ENCODE data around the gene DNHD1.

DNHD1 gene

GRCh38 chr11:6596239-6596877 lies 99.3 kb downstream of the DNHD1 start:
- no peak for DNase-seq

DNA sequence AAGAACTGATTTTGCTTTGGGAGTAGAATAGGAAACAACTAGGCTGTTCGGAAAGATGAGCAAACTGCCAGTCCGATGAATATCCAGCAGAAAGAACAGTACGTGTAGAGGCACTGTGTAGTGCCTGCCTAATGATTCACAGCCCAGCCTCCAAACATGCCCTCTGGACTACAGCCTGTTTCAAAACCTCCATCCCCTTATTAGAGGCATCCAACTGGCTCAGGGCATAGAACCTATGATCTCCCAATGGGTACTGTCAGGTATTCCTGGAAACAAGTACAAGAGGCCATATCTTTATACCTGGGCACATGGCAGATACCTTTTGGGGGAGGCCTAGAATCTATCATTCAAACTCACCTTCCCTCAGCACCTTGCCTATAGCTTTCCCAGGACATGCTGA lies 101.5 kb downstream of the DNHD1 start:
- no peak for DNase-seq

DNA sequence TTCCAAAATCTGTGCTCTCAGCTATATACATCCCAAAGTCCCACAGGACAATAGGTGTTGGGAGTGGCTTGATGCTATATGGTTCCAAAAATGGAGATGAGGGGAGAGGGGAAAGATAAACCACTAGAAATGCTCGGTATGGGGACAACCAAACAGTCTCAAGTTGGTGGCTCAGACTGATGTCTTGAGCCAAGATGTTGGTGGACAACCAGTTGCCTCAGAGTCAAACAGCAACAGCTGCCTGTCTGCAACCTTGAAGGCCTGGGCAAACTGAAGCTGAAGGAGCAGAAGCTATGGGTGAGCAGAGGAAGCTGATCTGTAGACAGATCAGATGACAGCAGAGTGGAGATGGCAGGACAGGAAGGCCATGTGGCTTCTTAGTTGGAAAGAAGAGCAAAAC lies 102.4 kb downstream of the DNHD1 start:
- no peak for DNase-seq

- no peak for DNase-seq
Observed at GRCh38 chr11:6599881-6600390, 102.9 kb downstream of the DNHD1 start.

GRCh38 chr11:6601041-6601461 lies 104.0 kb downstream of the DNHD1 start:
- DNase-seq, result no peak

DNA sequence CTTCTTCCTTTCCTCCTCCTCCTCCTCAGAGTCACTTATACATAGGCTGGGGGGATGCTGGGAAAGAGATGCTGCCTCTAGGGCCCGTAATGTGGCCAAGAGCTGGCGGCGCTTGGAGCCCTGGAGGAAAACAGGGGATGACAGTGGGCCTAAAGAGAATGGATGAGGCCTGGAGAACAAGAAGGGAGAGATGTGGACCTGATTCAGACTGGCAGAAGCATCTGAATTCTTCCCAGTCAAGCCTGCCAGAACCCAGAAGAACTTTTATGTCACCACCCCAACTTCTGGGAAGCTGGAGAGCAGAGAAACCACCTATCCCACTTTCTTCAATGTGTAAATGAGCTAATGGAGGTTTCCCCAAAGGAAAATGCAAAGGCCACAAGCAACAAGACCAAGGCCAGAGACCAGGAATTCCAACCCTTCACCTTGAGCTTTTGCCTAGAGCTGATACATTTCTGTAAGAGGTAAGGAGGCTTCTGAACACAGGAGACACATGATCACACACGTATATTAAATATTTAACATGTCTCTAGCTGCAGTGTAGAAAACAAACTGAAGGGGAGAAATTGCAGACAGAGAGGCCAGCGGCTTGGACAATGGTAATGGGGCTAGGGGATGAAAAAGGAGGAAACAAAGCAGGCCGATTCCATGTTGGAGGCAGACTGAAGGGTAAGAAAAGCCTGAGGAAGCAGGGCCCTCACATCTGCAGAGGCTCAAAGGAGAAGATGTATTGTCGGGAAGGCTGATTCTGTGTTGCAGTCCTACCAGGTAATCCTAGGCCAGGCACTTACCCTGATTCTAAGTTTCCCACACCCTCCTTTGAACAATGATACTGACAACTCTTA lies 105.2 kb downstream of the DNHD1 start:
- no peak for DNase-seq

DNA sequence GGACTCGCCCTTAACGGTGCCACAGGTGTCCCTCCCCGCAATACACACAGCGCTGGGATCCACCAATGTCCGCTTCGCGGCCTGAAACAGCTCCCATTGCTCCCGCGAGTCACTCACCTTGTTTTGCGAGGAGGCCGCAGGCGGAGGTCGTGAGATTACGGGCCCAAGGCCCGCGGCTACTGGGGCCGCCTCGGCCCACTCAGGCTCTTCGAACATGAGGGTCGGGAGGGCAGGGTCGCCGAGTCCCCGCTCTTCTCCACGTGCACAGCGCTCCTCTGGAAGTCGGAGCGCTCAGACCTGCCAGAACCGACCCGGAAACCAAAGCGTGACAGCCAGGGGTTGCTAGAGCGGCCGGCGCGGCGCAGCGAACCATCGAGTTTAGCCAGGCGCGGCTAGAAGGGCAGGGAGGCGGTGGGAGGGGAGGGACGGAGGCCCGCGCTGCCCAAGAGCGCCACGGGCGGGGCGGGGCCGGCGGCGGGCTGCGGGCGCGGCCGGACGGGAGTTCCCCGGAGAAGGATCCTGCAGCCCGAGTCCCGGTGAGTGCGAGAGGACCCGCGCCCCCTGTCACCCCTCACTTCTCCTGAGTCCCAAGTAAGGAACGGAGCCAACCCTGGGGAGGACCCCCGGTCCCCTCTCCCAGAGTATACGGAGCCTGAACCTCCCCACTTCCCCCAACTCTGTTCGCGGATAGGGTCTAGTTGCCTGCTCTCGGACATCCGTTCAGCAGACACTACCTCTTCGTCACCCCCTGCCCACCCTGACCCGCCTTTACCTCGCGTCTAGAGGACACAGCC lies 106.4 kb downstream of the DNHD1 start, which contains the start of the genes ILK and RRP8:
TSS of gene ILK (plus strand) at position 488 of the 794 bp plus-strand sequence. CDS start 498 bp downstream, outside the sequence.
TSS of gene RRP8 (minus strand) at position 330 of the 794 bp plus-strand sequence. CDS start at position 216, 114 bp downstream.
- peak; percentile 69 to 91 (median 76) for DNase-seq

DNA sequence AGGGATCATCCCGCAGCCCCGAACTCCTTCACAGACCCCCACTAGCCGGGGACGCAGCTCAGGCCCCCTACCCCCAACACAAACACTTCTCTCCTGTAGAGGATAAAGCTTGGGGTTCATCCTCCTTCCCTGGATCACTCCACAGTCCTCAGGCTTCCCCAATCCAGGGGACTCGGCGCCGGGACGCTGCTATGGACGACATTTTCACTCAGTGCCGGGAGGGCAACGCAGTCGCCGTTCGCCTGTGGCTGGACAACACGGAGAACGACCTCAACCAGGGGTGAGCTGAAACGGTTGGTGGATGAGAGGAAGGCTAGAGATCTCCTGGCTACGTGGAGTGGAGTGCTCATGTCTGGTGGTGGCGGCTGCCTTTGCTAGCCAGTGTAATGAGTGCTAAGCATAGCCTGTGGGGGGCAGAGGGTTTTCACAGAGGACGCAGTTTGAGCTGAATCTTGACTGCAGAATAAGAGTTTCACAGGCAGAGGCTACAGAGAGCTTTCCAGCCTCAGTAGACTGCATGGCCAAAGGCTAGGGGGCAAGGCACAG lies 107.1 kb downstream of the DNHD1 start:
- DNase-seq, result peak in 4 of 5 donors; percentile 33 to 59 (median 46)

DNA sequence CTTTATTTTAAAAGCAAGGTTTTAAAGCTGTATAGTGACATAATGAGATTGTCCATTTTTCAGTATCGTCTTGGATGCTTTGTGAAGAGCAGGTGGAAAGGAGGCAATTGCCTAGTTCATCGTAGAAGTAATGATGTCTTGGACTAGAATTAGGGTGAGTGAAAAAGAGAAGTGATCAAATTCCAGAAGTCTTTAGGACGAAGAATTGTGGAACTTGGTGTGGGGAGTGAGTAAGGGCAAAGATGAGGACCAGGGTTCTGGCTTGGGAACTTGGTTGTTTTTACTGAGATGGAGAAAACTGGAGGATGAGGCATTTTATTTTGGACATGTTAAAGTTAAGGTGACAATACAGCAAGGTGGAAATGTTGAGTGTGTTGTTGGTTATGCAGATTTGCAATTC lies 107.7 kb downstream of the DNHD1 start:
- DNase-seq, result no peak

DNA sequence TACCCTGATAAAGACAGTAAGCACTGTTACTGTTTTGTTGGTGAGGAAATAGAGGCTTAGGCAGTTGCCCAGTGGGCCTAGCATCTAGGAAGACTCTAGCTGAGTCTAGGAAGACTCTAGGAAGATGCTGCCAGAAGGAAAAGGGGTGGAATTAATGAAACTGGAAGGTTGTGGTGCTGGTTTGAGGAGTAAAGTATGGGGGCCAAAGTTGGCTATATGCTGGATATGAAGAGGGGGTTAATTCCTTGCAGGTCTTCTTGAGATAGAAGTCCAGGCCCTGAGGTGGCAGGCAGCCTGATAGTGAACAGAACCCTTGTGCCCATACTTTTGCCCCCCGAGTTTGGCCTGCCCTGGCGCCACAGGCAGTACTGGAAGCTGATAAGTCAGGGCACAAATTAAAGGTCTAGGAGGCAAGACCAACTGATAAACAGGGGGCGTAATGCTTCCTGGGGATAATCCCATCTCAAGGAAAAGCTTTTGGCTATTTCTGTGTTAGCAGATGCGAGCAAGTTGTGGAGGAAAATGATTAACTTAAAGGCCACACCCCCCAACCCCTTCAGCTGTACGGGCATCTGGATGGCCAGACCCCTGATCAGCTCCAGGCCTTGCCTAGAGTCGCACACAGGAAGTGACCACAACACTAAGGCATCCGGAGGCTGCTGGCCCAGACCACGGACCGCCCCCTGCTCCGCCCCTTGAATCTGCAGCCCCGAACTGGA lies 109.5 kb downstream of the DNHD1 start:
- DNase-seq, result peak in 2 of 5 donors; percentile 31 to 73

DNA sequence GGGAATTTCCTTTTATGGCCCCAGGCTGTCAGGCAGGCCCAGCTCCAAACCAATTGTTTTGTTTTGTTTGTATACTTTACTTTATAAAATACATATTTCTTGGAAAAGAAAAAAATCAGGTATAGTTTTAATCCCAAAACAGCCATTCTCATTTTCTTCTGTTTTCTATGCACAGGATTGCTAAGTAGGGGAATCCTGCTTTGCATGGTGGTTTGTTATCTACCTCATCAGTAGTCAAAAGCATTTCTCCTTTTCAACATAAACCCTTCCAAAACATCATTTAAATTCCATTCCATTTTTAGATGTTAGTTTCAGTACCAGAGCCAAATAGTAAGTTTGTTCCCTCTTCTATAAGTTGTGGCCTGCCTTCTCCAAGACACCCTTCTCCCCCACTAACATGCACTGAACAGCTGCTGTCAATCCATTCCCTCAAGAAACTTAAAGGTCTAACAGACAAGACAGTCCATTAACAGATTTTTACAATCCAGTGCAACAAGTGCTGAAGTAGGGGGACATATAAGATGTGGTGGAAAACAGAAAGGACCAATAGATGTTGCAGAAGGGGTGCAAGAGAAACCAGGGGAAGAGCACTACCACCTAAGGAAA lies 110.2 kb downstream of the DNHD1 start:
- no peak for DNase-seq

DNA sequence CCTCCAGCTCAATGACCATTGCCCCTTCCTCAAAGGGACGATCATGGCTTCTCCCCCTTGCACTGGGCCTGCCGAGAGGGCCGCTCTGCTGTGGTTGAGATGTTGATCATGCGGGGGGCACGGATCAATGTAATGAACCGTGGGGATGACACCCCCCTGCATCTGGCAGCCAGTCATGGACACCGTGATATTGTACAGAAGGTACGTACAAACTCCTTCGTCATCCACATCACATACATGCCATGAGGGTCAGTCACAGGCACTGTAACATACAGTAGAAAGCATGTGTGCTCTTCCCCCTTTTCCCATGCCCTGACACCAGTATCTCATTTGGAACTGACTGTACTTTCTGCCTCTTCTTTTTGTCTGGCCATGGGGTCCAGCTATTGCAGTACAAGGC lies 110.9 kb downstream of the DNHD1 start:
- no peak for DNase-seq

- DNase-seq, result no peak
Observed at GRCh38 chr11:6608726-6609501, 111.8 kb downstream of the DNHD1 start.

GRCh38 chr11:6609502-6610015 lies 112.5 kb downstream of the DNHD1 start:
- DNase-seq, result no peak

- DNase-seq, result no peak
Observed at GRCh38 chr11:6610591-6610990, 113.5 kb downstream of the DNHD1 start.

DNA sequence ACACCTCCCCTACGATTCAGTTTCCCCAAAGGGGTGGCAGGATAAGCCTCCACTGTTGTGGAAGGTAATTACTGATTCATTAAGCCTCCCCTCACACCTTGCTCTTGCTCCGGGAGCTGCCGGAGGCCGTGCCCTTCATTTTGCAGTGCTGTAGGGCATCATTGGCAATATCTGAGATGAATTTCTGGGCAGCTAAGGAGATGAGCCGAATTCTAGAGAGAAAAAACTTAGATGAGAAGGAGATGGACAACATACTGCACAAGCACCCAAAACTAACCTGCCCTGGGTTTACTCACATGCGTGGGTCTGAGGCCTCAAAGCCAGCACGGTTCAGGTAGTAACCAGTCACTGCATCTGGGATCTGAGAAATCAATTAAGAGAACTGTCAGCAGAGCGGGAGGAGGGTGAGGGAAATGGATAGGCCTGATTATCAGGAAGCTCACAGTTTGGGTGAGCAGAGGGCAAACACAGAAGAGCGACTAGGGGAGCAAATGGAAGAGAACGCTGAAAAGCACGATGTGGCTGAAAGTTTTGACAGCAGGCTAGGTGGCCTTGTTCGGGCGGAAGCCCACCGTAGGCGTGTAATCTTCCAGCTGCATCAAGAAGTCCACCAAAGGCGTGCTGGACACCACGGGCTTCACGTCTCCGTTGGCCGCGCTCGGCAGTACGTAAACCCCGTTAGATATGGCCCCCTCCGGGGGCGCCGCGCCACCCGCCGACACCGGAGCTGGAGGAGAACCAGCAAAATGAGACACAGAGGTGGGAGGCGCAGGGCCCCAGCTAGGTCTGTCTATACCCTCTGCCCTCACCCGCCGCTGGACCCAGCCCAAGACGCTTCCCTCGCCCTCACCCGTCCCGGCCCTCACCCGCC lies 114.2 kb downstream of the DNHD1 start:
- peak in 1 of 5 donors; percentile 22 for DNase-seq

DNA sequence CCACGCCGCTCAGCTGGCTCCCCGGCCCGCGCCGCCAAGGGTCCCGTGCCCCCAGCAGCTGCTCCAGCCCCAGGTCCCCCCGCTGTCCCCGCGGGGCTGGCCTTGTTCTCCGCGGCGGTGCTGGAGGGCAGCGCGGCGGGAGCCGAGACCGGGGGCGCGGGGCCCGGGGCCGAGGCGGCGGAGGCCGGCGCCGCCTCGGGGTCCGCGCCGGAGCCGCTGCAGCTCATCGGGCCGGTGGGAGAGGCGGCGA lies 114.8 kb downstream of the DNHD1 start:
- peak in 1 of 5 donors; percentile 36 for DNase-seq

GRCh38 chr11:6612213-6613041 lies 115.3 kb downstream of the DNHD1 start, which contains the start of gene TAF10:
TAF10 (minus strand) TSS chr11:6612216; CDS start chr11:6612189, 27 bp downstream.
- peak; percentile 92 to 96 (median 95) for DNase-seq

DNA sequence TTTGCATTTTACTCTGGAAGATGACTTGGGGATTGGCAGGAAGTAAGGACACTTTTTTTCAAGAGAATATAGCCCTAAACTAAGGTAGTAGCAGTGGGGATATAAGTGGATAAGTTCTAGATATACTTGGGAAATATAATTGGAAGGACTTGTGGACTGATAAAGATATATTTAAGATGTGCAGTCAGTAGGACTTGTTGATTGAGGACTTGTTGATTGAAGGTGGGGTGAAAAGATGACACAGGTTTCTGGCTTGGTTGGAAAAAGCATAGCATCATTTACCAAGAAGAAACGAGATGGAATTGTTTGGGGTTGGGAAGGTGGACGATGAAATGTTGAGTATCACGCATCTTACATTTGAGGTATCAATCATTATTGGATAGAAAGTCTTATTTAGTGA lies 116.4 kb downstream of the DNHD1 start:
- no peak for DNase-seq
